ENCODE results near the gene SLC6A2. TPM values are rescaled to one million over a fixed set of nuclear protein-coding genes. Genes with fewer than 3 reads are reported as not detected.

SLC6A2 gene
- total and polyA plus RNA-seq, 9 of the 15 experiments (the other 6 are each of a cell fraction or from before 2014, with no cell fraction given) = not detected

- FAIRE-seq = no peak
- no peaks in the 10 kb centered on the region for H3K9me1 ChIP-seq (ENCODE audit: control insufficient read depth, insufficient read depth, low read length)
- DNase-seq (ENCODE audit: extremely low read depth in 1 of 4, low spot score in 3 of 4) = no peak
- ChIA-PET CTCF (ENCODE audit: low intra/inter-chr PET ratio) (interaction anchor here (0.9 kb wide), 1 partner anchor 234 kb away, joined by 3 read pairs; no protein-coding TSS in a partner anchor), POLR2A (interaction anchor here (0.5 kb wide), 1 partner anchor 260 kb away, joined by 3 read pairs; no protein-coding TSS in a partner anchor)
- no peaks in the 10 kb centered on the region for H3K36me3 ChIP-seq (ENCODE audit: control insufficient read depth, insufficient read depth, low read length)
- ATAC-seq = no peak
- no peaks in the 10 kb centered on the region for H3K9me3 ChIP-seq (replicated peaks; ENCODE audit: control insufficient read depth, insufficient read depth, low read depth, low read length)
- no peak overlapping the region for H2AFZ ChIP-seq (ENCODE audit: low read depth, low read length)
- intact Hi-C loops (cut with micrococcal nuclease) (no loop called here), in situ Hi-C loops (cut with MboI) (no loop called here)
- H3K4me3 ChIP-seq = no peak overlapping the region
- H3K4me1 ChIP-seq (replicated peaks in 1 of 2; ENCODE audit: control insufficient read depth in 2 of 2, insufficient read depth in 2 of 2, low read length in 2 of 2) = no peaks in the 10 kb centered on the region
- no peak overlapping the region for H3K27ac ChIP-seq (ENCODE audit: extremely low read depth, low read depth, low read length)
- no peak for TF ChIP-seq BRD9 (IDR thresholded peaks at IDR 0.05; ENCODE audit: low read depth, partially characterized antibody)
- no peak for TF ChIP-seq FOSL1 (tag; conservative IDR thresholded peaks at IDR 0.05)
- TF ChIP-seq NELFE (IDR thresholded peaks at IDR 0.05; ENCODE audit: insufficient read depth, insufficient read length) = no peak
- TF ChIP-seq PRDM10 (IDR thresholded peaks at IDR 0.05; ENCODE audit: partially characterized antibody) = no peak
- TF ChIP-seq NR3C1 (CRISPR knock-in tag; IDR thresholded peaks at IDR 0.05) = no peak
- TF ChIP-seq MLLT1 (IDR thresholded peaks at IDR 0.05) = no peak
- no peak for TF ChIP-seq VEZF1 (CRISPR knock-in tag; IDR thresholded peaks at IDR 0.05)
- TF ChIP-seq MAFF (IDR thresholded peaks at IDR 0.05; ENCODE audit: low read length) = no peak
- H3K27me3 ChIP-seq (ENCODE audit: control insufficient read depth in 2 of 2, insufficient read depth in 2 of 2, low read length in 2 of 2) = peaks cover 0 to 5% of the 10 kb centered on the region in 2 experiments; a peak in 2 of 5 replicates
- H3K9ac ChIP-seq (ENCODE audit: insufficient read depth in 1 of 2, low read depth in 2 of 2, low read length in 2 of 2) = no peak overlapping the region
- BruUV-seq (replicated peaks) = no TSS peak
- no peaks in the 10 kb centered on the region; the same call in 1 of the 2 replicates for H4K20me1 ChIP-seq (replicated peaks; ENCODE audit: control insufficient read depth, insufficient read depth, low read length)
- no peaks in the 10 kb centered on the region for H3K79me2 ChIP-seq (ENCODE audit: control insufficient read depth, insufficient read depth, low read length)
- H3K4me2 ChIP-seq (ENCODE audit: insufficient read depth, low read length) = no peak overlapping the region
- WGBS (ENCODE audit: insufficient coverage, low coverage, missing lambda C conversion rate) = 0% methylated on average over 6 of the region's 6 CpGs
Measured at GRCh38 chr16:55698331-55698730, 42.5 kb downstream of the SLC6A2 start.

All from K562 (cell line).